M059J (cell line): ENCODE measurements around the gene MRPS26. TPM values are rescaled to one million over a fixed set of nuclear protein-coding genes. Genes with fewer than 3 reads are reported as not detected.
A peak's percentile ranks its signal among the peaks of the same experiment; 100 is the strongest.
"Not testable (repeated sequence)": the region's sequence is repeated elsewhere in the genome, so short reads cannot be mapped to it uniquely, and the experiment has no call there.

Experiments used
- DNase-seq: peaks from one replicate; pipeline ENCODE4 v3.0.0-alpha.2; 2012; ENCODE audit warnings: low read depth
- total RNA-seq: library from RNA; depleted of rRNA; stranded (reverse); fragments of >200 nt; shearing (Covaris generic); gene quantifications from 2 replicates; pipeline ENCODE4 v1.2.3, GENCODE V29; 2014

MRPS26 gene
- total RNA-seq, 1 experiment from 2014 or later: 98.3 TPM

DNA sequence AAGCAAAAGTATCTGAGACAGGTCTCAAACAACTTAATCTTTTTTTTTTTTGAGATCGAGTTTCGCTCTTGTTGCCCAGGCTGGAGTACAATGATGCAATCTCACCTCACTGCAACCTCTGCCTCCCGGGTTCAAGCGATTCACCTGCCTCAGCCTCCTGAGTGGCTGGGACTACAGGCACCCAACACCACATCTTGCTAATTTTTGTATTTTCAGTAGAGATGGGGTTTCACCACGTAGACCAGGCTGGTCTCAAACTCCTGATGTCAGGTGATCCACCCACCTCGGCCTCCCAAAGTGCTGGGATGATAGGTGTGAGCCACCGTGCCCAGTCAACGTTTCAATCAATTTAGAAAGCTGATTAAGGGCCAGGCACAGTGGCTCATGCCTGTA, 27.4 kb downstream of the MRPS26 start:
- DNase-seq: not testable (repeated sequence)

DNA sequence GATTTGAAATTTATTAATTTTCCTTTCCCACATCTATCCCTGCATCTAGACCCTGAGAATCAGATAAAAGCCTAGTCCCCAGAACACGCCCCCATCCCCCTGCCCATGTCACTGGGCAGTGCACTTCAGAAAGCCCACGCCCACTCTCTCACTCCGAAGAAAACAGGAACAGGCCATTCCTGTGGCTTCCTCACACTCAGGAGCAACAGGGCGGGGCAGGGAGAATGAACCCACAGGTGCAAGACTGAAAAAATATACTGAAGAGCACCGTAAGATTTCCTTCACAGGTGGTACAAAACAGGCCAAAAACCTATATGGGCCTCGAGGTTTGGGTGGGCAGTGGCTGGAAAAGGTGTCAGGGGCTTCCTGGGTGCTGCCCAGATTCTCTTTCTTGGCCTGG, 29.0 kb downstream of the MRPS26 start:
- DNase-seq: no peak

DNA sequence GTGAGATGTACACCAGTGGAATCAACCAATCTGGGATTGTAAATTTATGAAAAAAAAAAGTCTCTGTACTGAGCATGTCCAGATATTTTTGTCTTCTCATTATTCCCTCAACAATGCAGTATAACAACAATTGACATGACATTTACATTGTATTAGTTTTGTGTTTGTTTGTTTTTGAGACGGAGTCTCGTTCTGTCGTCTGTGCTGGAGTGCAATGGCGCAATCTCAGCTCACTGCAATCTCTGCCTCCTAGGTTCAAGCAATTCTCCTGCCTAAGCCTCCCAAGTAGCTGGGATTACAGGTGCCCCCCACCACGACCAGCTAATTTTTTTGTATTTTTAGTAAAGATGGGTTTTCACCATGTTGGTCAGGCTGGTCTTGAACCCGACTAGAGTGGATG, 29.5 kb downstream of the MRPS26 start:
- DNase-seq: not testable (repeated sequence)

DNA sequence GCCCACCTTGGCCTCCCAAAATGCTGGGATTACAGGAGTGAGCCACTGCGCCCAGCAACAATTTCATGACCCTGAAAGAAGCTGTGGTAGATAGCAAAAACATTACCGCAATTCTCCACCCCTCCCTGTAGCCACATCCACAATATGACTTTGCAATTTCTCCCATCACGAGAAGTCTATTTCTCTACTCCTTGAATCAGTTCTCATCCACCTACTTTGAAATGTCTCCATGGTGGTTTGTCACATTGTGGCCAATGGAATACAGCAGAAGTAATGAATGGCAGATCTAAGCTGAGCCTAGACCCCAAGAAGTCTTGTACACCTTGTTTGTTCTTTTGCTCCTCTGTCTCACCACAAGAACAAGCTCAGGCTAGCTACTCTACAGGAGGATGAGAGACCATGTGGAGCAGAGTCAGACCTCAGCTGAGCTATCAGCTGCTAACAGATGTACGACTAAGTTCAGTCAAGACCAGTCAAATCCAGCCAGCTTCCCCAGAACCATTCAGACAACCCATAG, 31.8 kb downstream of the MRPS26 start:
- no peak for DNase-seq

DNA sequence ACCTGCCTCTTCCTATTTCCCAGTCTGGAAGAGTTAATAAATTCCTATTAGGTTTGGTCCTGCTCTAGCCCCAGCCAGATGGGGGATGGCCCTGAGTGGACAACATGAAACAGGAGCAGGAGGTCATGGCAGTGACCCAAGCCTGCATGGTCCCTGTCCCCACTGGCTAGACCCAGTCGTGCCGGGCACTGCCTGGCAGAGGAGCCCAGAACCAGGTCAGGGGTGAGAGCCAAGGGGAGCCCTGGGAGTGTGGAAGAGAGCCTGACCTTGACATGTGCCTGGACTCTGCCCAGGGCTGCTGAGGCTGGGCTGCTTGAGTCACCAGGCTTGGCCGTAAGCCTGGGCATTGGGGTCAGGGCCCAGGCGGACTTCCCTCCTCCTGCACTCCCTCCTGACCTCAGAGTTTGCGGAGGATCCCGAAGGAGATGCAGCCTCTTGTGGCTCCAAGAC, 35.1 kb downstream of the MRPS26 start:
- peak; percentile 94 for DNase-seq

DNA sequence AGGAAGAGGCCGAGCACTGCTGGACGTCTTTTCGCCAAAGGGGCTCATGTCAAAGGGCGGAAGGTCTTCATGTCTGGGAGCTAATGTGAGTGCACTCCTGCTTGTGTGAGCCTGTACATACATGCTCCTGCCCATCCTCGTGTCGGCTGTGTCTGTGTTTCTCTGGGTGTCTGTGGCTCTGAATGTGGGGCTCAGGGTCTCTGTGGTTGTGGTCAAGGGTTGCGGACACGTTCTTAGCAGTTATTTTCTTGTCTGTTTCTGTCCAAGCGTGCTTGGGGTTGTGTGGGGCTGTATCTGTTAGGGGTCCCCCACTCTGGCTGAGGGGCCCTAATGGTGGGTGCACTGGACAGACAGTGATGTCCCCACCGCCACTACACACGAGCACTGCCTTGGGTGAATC, 35.8 kb downstream of the MRPS26 start:
- no peak for DNase-seq

DNA sequence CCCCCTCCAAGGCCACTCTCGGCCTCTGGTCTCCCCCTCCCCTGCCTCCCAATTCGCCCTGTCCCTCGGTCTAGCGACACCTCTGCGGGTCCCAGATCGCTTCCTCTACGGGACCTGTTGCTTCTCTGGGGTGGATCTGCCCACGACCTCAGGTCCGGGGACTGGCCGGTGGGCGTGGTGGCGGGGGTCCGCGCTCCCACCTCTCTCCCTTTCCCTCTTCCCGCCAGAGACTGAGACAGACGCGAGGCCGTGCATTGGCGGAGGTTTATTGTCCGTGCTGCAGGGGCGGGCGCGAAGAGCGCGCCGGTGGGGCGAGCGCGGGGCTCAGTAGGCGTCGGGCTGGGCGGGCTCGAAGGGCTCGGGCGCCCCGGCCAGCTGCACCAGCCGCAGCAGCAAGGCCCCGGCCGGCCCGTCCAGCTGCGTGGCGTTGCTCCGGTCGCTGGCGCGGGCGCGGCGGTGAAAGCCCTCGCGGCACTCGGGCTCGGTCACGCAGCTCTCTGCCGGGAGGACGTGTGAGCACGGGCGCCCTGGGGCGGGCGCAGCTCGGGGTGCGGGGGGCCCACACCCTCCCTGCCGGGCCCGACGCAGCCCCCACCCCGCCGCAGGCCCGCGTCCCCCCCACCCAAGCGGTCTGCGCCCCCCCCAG, 36.6 kb downstream of the MRPS26 start:
- no peak for DNase-seq

DNA sequence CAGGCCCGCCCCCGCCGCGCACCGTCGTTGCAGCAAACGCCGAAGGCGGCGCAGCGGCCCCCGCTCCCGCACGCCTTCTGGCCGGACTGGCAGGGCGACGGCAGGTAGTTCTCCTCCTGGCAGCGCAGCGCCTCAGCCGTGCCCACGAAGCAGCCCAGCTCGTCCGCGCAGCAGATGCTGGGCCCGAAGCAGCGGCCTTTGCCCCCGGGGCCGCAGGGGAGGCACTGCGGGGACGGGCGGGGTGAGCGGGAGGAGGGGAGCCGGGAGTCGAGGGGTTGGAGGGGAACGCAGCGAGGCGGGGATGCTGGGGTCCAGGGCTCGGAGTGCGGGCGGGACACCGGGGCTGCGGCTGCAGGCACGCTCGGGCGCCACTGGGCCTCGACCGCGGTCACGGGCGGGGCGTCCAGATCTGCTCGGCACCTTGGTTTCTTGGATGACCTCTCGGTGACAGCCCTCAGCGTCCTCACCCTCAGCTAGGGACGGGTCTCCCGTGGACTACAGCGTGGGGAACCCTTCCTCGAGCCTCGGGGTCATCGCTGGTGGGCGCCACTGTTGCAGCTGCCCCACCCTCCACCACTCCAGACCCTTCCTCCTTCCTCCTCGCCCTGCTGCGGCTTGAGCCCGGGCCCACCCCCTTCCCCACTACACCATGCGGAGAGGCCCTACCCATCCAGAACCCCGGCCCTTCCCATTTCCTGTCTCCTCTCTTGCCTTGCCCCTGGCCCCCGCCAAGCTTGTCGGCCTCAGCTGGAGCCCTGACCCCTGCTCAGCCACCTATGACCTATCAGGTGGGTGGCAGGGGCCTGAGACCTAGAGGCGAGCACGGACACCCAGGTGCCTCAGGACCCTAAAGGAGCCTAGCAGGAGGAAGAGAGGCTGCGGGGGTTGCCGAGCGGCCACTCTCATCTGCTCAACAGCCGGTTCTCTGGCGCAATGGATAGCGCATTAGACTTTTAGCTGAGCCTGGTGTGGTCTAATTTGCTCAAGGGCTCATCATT, 37.4 kb downstream of the MRPS26 start:
- no peak for DNase-seq

DNA sequence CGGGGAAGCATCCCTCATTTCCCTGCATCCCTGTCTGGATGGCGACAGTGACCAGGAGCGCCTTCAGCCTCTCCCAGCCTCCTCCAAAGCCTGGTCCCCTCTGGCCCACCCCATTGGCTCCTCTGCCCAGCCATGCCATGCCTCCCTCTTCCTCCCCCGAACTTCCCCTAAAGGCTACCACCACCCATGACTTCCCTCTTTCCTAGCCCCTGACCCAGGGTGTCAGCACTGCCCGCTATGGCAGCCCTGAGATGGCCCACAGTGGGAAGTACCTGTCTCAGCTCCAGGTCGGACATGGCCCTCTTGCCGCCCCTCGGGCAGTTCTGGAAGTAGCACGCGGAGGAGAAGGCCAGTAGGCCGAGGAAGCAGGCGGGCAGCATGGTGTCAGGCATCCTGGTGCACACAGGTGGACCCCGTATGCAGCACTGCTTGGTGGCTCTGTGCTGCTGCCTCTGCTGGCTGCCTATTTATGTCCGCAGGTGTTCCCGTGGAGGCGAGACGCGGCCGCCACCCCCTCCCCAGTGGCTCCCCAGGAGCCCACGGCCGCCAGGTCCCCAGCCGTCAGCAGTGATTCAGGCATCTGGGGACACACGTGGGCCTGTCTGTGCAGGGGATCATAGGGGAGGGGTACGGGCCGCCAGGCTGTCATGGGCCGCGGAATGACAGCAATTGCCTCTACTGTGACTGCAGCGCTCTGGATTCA, 38.6 kb downstream of the MRPS26 start, which contains the start of gene AVP:
Gene AVP (minus strand): TSS at position 442 of the 703 bp plus-strand sequence. CDS start 50 bp downstream, at position 392.
- DNase-seq: no peak

DNA sequence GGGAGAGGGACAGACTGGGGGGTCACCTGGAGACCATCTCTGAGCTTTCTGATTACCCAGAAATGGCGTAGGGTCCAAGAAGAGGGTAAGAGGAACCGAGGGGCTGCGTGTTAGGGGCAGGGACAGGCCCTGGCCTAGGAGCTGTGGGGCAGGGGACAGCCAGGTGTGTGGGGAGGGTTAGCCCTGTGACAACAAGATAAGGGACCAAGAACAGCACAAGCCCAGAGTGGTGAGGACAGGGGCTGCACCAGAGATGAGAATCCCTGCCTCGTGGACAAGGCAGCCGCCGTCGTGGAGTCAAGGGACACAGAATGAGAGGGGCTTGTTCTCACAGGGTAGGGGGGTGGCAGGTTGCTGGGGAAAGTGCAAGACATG, 39.1 kb downstream of the MRPS26 start:
- no peak for DNase-seq

DNA sequence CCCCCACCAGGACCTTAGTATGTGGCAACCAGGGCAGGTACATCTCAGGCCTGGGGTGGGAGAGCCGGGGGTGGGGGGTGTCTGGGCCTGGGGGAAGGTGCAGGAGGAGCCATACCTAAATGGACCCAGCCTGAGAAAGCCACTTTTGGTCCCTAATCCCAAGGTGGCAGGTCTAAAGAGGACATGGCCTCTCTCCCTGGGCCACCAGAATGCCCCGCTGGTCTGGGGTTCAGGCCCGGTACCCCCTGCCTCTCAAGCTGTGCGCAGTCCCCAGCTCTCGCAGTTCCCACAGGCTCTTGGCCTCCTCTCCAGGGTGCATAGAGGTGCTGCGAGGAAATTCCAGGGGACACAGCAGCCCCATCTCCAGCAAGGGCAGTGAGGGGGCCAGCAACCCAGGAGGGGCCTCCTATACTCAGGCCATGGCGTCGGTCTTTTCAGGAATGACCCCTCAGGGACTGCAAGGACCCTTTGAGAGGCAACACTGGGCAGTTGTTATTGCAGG, 39.8 kb downstream of the MRPS26 start:
- no peak for DNase-seq

DNA sequence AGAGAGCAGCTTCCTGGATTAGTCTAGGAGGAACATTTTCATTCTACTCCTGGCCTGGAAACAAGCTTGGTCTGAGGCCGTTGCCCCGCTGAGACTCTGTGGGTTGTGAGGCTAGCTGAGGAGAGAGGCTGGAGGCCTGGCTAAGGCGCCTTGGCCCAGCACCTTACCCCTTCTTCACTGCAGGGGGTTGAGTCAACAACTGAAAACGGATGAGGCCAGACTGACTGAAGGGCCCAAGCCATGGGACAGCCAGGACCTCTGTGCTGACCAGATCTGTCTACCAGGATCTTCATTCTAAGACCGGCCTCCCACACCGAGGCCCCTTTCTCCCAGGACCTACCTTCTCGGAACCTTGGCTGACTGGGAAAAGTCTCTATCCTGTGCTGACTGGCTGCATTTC, 42.2 kb downstream of the MRPS26 start:
- peak; percentile 34 for DNase-seq

DNA sequence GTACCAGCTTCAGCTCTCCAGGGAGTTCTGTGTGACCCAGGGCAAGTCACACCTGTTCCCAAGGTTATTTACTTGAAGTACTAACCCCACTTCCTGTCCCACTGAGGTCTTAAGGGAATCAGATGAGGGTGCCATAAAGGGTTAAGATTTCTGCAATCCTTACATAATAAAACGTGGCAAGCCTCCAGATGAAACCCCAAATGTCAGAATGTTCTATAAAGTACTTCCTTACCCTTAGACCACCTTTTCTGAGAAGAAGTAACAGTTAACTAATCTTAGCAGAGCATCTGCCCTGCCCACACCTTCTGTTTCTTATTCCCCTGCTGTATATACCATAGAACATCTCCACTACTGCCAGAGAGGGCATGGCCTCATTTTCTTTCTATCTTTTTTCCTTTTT, 44.7 kb downstream of the MRPS26 start:
- DNase-seq: no peak

DNA sequence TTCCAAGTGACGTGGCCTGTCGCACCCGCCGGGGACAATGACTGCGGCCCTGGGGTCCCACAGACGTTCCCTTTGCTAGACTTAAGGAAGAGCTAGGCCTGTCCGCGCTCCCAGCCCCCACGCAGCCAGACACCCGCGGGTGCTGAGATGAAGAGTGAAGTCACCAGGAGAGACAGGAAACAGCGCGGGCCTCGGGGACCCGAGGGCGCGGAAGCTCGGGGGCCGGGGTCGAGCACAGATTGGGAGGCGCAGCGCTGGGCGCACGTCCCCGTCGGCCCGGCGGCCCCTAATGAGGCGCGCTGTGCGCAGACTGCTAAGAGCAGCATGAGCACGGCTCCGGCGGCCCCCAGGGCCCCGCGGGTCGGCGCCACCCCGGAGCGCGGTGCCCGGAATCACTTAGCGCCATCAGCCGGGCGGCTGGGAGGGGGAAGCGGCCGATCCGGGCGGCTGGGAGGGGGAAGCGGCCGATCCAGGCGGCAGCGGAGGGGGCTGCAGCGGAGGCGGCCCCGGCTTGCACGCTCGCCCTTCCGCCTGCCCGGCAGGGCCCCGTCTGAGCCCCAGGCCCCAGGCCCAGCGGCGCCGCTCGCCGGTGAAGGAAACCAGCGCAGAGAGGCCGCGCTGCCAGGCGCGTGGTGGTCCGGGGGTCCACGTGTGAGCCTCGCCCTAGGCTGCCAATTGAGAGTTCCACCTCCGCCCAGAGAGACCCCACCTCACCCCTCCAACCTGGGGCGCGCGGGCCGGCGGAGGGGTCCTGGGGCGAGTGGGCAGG, 46.9 kb downstream of the MRPS26 start:
- DNase-seq: no peak

DNA sequence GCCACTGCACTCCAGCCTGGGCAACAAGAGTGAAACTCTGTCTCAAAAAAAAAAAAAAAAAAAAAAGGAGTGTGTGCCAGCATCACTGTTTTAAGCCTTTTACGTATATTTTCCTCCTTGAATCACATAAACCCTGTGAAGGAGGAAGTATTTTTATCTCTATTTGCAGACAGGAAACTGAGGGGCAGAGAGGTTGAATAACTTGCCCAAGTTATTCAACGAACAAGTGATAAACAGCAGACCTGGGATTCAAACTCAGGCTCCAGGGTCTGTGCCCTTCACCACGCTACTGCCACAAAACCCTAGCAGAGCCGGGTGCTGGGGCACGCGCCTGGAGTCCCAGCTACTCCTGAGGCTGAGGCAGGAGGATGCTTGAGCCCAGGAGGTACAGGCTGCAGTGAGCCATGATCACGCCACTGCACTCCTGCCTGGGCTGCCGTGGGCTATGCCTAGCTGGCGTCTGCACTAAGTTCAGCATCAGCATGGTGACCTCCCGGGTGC, 48.1 kb downstream of the MRPS26 start:
- no peak for DNase-seq

DNA sequence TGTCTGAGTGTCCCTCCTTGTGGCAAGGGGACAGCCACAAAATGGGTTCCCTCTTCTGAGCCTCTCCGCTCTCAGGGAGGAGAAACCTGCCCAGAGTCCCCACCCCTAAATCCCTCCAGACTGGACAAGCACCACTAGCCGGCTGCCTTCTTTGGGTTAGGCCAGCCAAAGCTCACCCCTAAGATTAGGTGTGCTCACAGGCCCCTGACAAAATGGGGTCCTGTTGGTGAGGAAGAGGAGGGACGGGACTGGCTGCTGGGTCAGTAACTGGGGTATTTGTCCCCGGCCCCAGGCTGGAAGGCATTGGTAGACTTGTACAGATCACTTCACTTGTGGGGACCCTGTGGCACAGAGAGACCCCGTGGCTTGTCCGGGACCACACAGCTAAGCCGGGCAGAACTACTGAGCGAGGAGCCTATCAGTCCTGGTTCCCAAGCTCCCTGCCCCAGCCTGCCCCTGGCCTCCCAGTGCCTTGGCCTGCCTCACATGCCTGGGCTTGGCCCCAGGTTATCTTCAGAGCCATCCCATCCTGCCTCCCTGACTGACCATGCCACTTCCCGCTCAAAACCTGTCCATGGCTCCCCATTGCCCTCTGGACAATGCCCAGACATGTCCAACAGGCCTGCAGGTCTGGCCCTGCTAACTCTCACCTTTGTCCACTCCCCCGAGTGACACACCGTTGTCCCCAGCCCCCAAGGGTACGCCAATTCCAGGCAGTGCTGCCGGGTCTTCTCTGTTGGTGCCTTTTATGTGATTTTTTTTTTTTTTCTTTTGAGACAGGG, 49.2 kb downstream of the MRPS26 start:
- DNase-seq: no peak
